SK-N-MC (cell line): ENCODE data around the gene RBMS1.

Source experiments
- EZH2 ChIP-seq: fragments of 200-600 bp; sonication (generic); IDR thresholded peaks from one replicate; pipeline ENCODE4 v1.6.1; 2017; ENCODE audit warnings: antibody characterized with exemption
- FOXP2 ChIP-seq: optimal IDR thresholded peaks from 2 replicates; pipeline ENCODE3; 2011; ENCODE audit warnings: mild to moderate bottlenecking, moderate library complexity; ENCODE audit not compliant: insufficient read depth; ENCODE audit errors: extremely low read length, control extremely low read depth
- POLR2AphosphoS5 ChIP-seq: IDR thresholded peaks from 2 replicates; pipeline ENCODE4 v1.6.1; 2012; ENCODE audit warnings: mild to moderate bottlenecking, low read depth, low read length, borderline replicate concordance

- TF ChIP-seq POLR2AphosphoS5 (no peak), EZH2 (no peak), FOXP2 (no peak)
Measured at GRCh38 chr2:160465002-160465401, 28.6 kb downstream of the RBMS1 start.
